GM10847 (cell line): ENCODE results near the gene MLH3.

ENCODE experiments used
- POLR2A ChIP-seq: IDR thresholded peaks from 2 replicates; pipeline ENCODE4 v1.6.1; 2011; ENCODE audit not compliant: insufficient read length; ENCODE audit errors: extremely low read depth

The MLH3 gene

DNA sequence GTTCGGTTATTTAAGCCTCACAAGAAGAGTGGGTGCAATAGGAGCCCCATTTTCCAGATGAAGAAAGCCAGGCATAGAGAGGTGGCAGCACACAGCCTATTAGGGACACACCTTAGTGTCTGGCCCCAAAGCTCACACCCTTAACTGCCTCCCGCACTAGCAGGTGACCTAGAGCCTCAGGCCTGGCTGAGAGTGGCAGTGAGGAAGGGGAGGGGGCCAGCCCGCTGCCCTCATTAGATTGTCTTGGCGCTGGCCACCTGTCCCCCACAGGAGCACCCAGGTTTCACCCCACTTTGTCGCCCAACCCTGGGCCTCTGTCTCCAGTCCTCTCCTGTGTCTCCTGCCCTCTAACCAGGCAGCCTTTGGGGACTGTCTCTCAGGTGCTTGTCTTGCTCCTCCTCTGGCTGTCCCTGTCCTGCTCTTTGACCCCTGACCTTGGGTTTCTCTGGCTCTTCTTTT, 77.3 kb downstream of the MLH3 start:
- TF ChIP-seq POLR2A, result no peak

DNA sequence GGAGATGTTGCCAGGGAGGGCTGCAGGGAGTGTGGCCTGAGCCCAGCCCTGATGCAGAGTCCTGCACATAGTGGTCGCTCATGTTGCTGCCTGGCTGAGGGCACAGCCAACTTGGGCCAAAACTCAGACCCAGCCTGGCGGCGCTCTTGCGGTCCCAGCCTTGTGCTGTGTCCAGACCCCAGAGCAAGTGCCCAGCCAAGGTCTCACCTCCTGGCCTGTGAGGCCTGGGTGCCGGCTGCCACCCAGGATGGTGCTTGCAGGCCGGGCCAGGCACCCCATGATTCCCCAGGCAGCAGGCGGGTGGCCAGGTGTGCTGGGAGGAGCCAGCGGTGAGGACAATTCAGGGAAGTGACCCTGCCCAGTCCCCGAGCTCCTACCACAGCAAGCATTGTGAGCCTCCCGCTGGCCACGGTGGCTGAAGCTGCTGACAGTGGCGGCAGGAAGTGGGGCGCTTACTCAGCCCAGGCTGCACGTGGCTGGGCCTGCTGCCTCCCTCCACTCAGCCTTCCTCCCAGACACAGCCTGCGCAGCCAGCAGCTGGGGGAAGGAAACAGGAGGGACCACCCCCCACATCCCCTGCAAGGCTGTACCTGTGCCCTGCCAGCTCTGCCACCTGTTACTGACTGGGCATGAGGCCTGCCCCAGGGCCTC, 78.1 kb downstream of the MLH3 start:
- TF ChIP-seq POLR2A, result no peak

DNA sequence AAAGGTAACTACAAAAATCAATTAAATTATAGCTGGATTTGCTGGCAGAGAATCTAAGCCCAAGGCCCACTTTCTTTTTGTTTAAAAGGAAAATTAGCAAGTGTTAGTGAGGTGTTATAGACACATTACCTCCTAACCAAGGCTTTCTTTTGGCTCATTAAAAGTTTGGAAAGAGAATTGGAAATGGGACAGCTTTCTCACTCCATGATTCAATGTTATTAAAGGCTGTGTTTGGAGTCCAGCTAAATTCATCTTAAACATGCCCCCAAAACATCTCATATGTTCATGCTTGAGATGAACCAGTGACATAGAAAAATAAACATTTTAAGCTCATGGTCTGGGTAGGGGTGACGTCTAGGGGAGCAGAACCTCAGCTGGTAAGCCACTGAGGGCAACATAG, 82.5 kb downstream of the MLH3 start:
- TF ChIP-seq POLR2A, result no peak

DNA sequence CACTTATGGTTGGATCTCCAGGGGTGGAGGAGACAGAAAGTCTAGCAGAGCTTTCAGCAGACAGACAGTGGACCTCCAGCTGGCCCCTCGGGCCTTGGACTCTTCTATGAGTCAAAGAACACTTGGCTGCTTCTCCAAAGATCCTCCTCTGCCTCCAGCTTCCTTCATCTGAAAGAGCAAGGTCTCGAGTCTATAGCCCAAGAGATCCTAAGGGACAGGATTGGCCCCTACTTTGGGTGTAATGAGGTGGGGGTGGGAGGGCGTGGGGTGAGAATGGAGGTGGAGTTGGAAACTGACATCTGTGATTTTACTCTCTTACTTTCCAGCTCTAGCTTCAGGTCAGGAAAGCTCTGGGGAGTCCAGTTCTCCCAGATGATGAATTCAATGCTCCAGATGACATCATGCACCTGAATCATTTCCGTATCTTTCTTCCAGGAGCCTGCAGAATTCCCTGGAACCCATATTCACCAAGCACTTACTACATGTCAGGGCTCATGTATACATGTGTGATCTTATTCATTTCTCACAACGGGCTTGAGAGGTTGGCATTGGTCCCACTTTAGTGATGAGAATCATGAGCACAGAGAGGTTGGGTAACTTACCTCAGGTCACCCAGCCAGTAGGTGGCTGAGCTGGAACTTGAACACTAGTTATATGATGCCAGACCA, 85.6 kb downstream of the MLH3 start:
- TF ChIP-seq POLR2A, result no peak

DNA sequence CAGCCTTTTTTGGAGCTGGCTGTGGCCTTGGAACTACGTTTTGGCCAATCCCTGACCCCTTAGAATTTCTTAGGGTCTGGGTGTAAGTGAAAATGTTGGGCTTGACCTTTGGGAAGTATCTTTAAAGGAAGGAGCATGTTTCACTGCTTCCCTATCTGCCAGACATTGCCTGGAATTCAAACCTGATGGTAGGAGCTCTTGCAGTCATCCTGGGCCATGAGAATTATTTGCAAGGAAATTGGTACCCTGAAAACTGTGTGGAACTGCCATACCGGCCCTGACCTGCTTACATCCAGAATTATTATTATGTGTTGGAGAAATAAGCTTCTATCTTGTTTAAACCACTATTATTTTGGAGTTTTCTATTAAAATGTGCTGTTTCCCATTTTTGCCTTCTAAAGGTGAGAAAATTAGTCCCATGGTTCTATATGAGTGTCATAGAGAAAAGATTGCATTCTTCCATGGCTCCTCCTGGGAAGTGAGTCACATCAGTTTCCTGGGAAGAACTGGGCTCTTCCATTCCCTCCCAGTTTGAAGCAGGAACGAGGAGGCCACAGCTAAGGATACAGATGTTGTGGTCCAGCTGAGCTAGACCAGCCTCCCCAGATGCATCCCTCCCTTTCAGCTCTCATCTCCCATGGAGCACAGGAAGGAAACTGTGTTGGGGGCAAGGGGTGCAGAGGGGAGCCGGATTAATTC, 86.3 kb downstream of the MLH3 start:
- no peak for TF ChIP-seq POLR2A
